Tibial nerve (tissue), 4 donors: ENCODE measurements around the gene ADGRD1. TPM values are rescaled to one million over a fixed set of nuclear protein-coding genes. Genes with fewer than 3 reads are reported as not detected.

Source experiments
- DNase-seq, 2 donors: peaks; one replicate each; pipeline ENCODE4 v3.0.0-alpha.2; 2019; ENCODE audit warnings: low spot score in 2 of 2
- H3K27ac ChIP-seq, 4 donors: fragments of 200-600 bp; sonication (generic) in 3 of 4; one replicate each; pipeline ENCODE4 v1.5.1; 2017 to 2019; ENCODE audit warnings: mild to moderate bottlenecking in 1 of 4
- H3K27me3 ChIP-seq, 2 donors: fragments of 200-600 bp; sonication (generic) in 1 of 2; one replicate each; pipeline versions ENCODE4 v1.5.1 to v1.6.0; 2017 to 2019
- H3K36me3 ChIP-seq, 3 donors: fragments of 200-600 bp; sonication (generic); one replicate each; pipeline ENCODE4 v1.5.1; 2018 to 2019
- H3K4me1 ChIP-seq, 4 donors: fragments of 200-600 bp; sonication (generic) in 3 of 4; one replicate each; pipeline ENCODE4 v1.5.1; 2017 to 2019
- H3K4me3 ChIP-seq, 4 donors: fragments of 200-600 bp; sonication (generic) in 3 of 4; one replicate each; pipeline ENCODE4 v1.5.1; 2017 to 2019; ENCODE audit warnings: mild to moderate bottlenecking in 1 of 4, moderate library complexity in 1 of 4
- H3K9me3 ChIP-seq, 4 donors: fragments of 200-600 bp; sonication (generic) in 3 of 4; one replicate each; pipeline ENCODE4 v1.5.1; 2017 to 2019
- EP300 ChIP-seq, 2 donors: sonication (generic); formaldehyde crosslinking; IDR thresholded peaks; one replicate each; pipeline ENCODE4 v1.6.1; 2017; ENCODE audit warnings: antibody characterized with exemption in 2 of 2, mild to moderate bottlenecking in 1 of 2
- POLR2A ChIP-seq, 2 donors: fragments of 450-650 bp; IDR thresholded peaks; one replicate each; pipeline ENCODE4 v1.6.1; 2017; ENCODE audit warnings: antibody characterized with exemption in 2 of 2, mild to moderate bottlenecking in 2 of 2, moderate library complexity in 2 of 2
- WGBS, 2 donors: methylation state at CpG; one replicate each; pipeline ENCODE4 v1.1.5; 2018; 5-methylcytosine and 5-hydroxymethylcytosine counted together
- total RNA-seq, 4 donors: library from RNA; depleted of rRNA; stranded (reverse); fragments of >200 nt; gene quantifications; one replicate each; pipeline ENCODE4 v1.1.0, GENCODE V29; 2016
- TF ChIP-seq, protein P1 (sequence below), 5 experiments: fragments of 200-600 bp in 3 of 5; fragments of 450-650 bp in 2 of 5; sonication (generic) in 3 of 5; IDR thresholded peaks; one replicate each; pipeline ENCODE4 v1.5.1; 2016 to 2019; ENCODE audit warnings: antibody characterized with exemption in 5 of 5, mild to moderate bottlenecking in 3 of 5, moderate library complexity in 2 of 5

The ADGRD1 gene
- total RNA-seq, 4 donors from 2014 or later, result 99.0 to 179 (median 125) TPM

DNA sequence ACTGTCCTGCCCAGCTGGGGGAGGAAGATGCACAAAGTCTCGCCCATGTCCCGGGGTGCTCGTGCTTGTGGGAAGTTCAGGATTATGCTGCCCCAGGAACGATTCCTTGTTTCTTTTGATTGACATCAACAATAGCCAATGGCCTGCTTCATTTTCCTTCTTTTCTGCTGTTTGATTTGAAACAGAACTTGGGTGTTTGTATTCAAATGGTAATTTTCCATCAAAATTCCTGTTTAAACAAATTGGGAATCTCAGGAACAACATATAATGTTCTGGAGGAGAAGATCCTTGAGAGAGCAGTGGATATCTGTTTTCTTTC lies 97.4 kb downstream of the ADGRD1 start:
- TF ChIP-seq EP300 (IDR thresholded peaks at IDR 0.05), result no peak
- no peaks in the 10 kb centered on the region for H3K9me3 ChIP-seq
- WGBS, 2 donors, result 83 to 90% methylated on average over 4 of the region's 4 CpGs
- no peak for DNase-seq
- H3K4me3 ChIP-seq, result no peak overlapping the region
- no peaks in the 10 kb centered on the region for H3K27me3 ChIP-seq
- H3K4me1 ChIP-seq, result peaks cover 0 to 44% (median 5%) of the 10 kb centered on the region in 4 donors
- H3K36me3 ChIP-seq, result no peaks in the 10 kb centered on the region
- H3K27ac ChIP-seq, result no peak overlapping the region

DNA sequence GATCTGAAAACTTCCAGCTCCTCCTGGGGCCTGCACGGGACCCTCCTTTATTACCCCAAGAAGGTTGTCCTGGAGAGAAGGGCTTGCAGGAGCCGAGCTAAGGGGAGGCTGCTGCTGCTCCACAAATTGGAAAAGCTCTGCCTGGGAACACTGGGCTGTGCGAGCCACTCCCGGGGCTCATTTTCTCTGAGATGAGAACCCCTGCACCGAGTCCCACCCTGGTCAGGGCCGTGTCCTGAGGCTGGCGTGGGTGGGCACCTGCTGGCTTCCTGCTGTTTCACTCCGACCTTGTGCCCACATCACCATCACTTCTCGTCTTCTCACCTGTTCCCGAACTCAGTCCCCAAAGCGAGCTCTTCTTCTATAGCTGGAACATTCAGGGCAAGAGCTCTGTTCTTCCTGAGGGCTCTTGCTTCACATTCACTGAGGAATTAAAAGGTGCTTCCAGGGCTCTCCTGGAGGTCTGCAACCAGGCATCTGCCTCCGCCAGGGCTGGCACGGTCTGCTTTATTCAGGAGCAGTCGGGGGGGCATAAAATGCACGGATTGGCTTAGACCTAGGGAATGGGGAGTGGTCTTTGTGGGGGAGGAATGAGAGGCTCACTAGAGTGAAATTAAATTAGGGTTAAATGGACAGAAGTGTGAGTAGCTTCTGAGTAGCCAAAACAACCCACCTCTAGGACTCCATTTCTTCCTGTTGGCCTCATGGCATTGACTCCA lies 98.5 kb downstream of the ADGRD1 start:
- no peak for DNase-seq
- WGBS, 2 donors, result 88 to 91% methylated on average over 15 of the region's 15 CpGs
- Histone ChIP-seq H3K4me1 (peaks cover 0 to 51% (median 5%) of the 10 kb centered on the region in 4 donors), H3K4me3 (no peak overlapping the region), H3K9me3 (no peaks in the 10 kb centered on the region), H3K36me3 (no peaks in the 10 kb centered on the region), H3K27ac (no peak overlapping the region), H3K27me3 (no peaks in the 10 kb centered on the region)
- TF ChIP-seq EP300 (IDR thresholded peaks at IDR 0.05), result no peak
- no peak for TF ChIP-seq POLR2A (IDR thresholded peaks at IDR 0.05)
- TF ChIP-seq, protein P1, sequence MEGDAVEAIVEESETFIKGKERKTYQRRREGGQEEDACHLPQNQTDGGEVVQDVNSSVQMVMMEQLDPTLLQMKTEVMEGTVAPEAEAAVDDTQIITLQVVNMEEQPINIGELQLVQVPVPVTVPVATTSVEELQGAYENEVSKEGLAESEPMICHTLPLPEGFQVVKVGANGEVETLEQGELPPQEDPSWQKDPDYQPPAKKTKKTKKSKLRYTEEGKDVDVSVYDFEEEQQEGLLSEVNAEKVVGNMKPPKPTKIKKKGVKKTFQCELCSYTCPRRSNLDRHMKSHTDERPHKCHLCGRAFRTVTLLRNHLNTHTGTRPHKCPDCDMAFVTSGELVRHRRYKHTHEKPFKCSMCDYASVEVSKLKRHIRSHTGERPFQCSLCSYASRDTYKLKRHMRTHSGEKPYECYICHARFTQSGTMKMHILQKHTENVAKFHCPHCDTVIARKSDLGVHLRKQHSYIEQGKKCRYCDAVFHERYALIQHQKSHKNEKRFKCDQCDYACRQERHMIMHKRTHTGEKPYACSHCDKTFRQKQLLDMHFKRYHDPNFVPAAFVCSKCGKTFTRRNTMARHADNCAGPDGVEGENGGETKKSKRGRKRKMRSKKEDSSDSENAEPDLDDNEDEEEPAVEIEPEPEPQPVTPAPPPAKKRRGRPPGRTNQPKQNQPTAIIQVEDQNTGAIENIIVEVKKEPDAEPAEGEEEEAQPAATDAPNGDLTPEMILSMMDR (IDR thresholded peaks at IDR 0.05), result no peak

DNA sequence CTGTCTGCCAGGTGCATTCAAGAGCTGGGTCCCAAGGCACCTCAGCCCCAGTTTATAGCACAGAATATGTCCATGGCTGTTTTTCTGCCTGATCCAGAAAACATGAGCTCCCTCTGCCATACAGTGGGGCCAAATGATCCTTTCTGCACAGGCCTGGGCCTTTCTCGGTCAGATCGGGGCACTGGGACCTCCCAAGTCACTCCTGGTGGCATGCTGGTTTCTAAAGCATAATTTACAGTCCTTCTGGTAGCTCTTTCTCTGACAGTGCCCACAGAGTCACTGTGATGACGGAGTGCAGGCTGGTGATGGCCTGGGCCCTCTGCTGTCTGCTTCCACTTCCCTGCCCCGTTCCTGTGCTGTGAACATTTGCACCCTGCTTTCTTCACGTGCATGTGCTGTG lies 99.2 kb downstream of the ADGRD1 start:
- Histone ChIP-seq H3K4me3 (no peak overlapping the region), H3K27ac (no peak overlapping the region), H3K4me1 (peaks cover 0 to 51% (median 3%) of the 10 kb centered on the region in 4 donors), H3K27me3 (no peaks in the 10 kb centered on the region), H3K9me3 (no peaks in the 10 kb centered on the region), H3K36me3 (no peaks in the 10 kb centered on the region)
- DNase-seq, result no peak
- no peak for TF ChIP-seq POLR2A (IDR thresholded peaks at IDR 0.05)
- no peak for TF ChIP-seq EP300 (IDR thresholded peaks at IDR 0.05)
- TF ChIP-seq, protein P1 (IDR thresholded peaks at IDR 0.05), result no peak
- 66 to 68% methylated on average over 5 of the region's 5 CpGs for WGBS, 2 donors

DNA sequence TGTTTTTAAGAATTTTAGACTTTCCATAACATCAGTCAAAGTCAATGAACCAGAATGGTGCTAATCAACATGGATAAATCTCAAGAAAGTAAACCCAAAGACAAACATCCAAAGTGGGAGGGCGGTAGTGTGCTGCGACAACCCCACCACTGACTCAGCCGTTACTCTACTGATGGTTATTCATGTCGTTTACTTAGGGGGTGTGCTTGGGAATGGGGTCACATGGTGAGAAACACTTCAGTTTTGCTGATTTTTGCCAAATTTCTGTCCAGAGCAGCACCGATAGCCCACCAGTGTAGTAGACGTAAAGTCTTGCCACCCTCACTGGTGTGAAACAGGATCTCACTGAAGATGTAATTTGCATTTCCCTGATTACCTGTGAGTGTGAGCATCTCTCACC lies 99.9 kb downstream of the ADGRD1 start:
- Histone ChIP-seq H3K27ac (no peak overlapping the region), H3K27me3 (no peaks in the 10 kb centered on the region), H3K4me1 (peaks cover 0 to 51% (median 0%) of the 10 kb centered on the region in 4 donors), H3K36me3 (no peaks in the 10 kb centered on the region), H3K4me3 (no peak overlapping the region), H3K9me3 (no peaks in the 10 kb centered on the region)
- WGBS, 2 donors, result 77 to 81% methylated on average over 6 of the region's 6 CpGs
- TF ChIP-seq, protein P1 (IDR thresholded peaks at IDR 0.05), result no peak
- no peak for TF ChIP-seq POLR2A (IDR thresholded peaks at IDR 0.05)
- TF ChIP-seq EP300 (IDR thresholded peaks at IDR 0.05), result no peak
- DNase-seq, result no peak

DNA sequence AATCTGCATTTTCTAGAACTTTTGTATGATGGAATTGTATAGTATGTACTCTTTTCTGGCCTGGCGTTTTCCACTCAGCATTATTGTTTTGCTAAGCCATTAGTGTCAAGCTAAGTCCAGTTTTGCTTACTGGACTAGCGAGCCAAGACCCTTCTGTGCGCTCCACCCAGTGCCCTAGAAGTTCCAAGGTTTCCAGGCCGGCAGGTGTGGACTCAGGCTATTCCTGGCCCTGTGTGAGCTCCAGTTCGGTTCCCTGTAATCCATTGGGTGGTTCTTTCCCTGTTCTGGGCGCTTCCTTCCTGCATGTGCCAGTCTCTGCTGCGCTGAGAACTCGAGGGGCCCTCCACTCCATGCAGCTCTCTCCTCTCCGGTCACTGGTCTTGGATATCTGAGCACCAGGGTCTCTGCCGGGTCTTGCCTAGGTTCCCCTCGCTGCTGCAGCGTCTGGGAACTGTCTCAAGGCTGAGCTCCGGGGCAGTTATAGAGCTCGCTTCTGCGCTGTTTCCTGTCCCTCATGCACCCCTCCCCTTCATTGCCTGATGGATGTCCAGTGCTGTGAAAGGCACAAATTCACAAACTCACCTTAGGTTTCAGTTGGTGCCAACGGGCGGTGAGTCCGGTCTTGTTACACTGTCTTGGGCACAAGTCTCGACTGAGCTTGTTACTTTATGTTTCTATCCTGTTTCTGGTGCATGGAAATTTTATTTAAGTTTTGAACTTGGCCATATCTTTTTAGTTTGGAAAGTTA lies 100.8 kb downstream of the ADGRD1 start:
- 79 to 80% methylated on average over 19 of the region's 19 CpGs for WGBS, 2 donors

More for the DNA sequence above, 100.8 kb downstream of the ADGRD1 start:
- Histone ChIP-seq H3K4me3 (no peak overlapping the region), H3K36me3 (no peaks in the 10 kb centered on the region), H3K9me3 (no peaks in the 10 kb centered on the region), H3K27ac (no peak overlapping the region), H3K4me1 (peaks cover 0 to 43% (median 0%) of the 10 kb centered on the region in 4 donors), H3K27me3 (no peaks in the 10 kb centered on the region)
- TF ChIP-seq POLR2A (IDR thresholded peaks at IDR 0.05) (no peak), EP300 (IDR thresholded peaks at IDR 0.05) (no peak)
- TF ChIP-seq, protein P1 (IDR thresholded peaks at IDR 0.05), result no peak
- no peak for DNase-seq
